ENCODE data around the gene ARG1.

ARG1 gene

DNA sequence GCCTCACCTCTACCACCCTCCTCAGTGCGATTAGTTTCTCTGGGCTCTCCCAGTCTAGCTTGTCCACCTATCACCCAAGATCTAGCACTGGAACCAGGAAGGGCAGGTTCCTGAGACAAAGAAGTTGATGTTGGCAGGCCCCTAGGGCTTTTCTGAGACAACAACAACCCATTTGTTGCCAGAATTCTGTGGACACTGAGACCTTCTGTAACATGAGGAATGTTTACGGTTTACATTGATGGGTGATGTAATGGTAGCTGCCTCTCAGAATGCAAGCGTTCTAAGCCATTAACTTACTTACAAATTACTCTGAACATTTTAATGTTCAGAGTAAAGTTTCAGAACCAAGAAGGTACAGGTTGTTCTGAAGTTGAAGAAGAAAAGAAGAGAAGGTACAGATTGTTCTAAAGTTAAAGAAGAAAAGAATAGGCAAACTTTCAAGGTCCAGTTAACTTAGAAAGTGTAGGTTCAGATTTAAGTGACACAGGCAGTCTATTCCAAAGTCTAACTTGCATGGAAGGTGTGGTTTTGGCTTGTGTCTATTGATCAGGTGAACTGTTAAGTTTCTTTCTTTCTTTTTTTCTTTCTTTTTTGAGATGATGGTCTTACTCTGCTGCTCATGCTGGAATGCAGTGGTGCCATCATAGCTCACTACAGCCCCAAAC lies 58.7 kb downstream of the ARG1 start:
- DNase-seq (ENCODE audit: extremely low read depth, low read depth), result no peak

More for the DNA sequence above, 58.7 kb downstream of the ARG1 start:
- TF ChIP-seq, protein P1, sequence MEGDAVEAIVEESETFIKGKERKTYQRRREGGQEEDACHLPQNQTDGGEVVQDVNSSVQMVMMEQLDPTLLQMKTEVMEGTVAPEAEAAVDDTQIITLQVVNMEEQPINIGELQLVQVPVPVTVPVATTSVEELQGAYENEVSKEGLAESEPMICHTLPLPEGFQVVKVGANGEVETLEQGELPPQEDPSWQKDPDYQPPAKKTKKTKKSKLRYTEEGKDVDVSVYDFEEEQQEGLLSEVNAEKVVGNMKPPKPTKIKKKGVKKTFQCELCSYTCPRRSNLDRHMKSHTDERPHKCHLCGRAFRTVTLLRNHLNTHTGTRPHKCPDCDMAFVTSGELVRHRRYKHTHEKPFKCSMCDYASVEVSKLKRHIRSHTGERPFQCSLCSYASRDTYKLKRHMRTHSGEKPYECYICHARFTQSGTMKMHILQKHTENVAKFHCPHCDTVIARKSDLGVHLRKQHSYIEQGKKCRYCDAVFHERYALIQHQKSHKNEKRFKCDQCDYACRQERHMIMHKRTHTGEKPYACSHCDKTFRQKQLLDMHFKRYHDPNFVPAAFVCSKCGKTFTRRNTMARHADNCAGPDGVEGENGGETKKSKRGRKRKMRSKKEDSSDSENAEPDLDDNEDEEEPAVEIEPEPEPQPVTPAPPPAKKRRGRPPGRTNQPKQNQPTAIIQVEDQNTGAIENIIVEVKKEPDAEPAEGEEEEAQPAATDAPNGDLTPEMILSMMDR (IDR thresholded peaks at IDR 0.05; ENCODE audit: low read depth, low read length), result no peak

Measured in AG09319 (cell line).